T-helper 2 cell treated with Interferon-gamma antibody and Interleukin-4, amounts not matched to agents 5 μg/mL and 100 μg/mL, for 36 hours (primary cell): ENCODE measurements around the gene RBM14.
A peak's percentile ranks its signal among the peaks of the same experiment; 100 is the strongest.
"Not testable (repeated sequence)": the region's sequence is repeated elsewhere in the genome, so short reads cannot be mapped to it uniquely, and the experiment has no call there.

Experiments
- DNase-seq: peaks from one replicate; pipeline ENCODE4 v3.0.0; 2021; ENCODE audit warnings: low spot score
- H3K27ac Mint-ChIP-seq: one replicate; pipeline ENCODE4 v1.8.0; 2021; ENCODE audit warnings: mild to moderate bottlenecking, mixed read lengths
- H3K27me3 Mint-ChIP-seq: one replicate; pipeline ENCODE4 v1.8.0; 2021; ENCODE audit warnings: low read depth, mixed read lengths
- H3K36me3 Mint-ChIP-seq: one replicate; pipeline ENCODE4 v1.8.0; 2021; ENCODE audit warnings: low read depth, mixed read lengths
- H3K4me1 Mint-ChIP-seq: one replicate; pipeline ENCODE4 v1.8.0; 2021; ENCODE audit warnings: low read depth, mixed read lengths
- H3K4me3 Mint-ChIP-seq: one replicate; pipeline ENCODE4 v1.8.0; 2022; ENCODE audit warnings: mild to moderate bottlenecking, moderate library complexity, mixed read lengths
- H3K9me3 Mint-ChIP-seq: one replicate; pipeline ENCODE4 v1.8.0; 2021; ENCODE audit warnings: mixed read lengths

The RBM14 gene

GRCh38 chr11:66589996-66590675 is 26.3 kb upstream of the RBM14 start:
- Mint-ChIP-seq H3K27ac (no peak overlapping the region), H3K4me1 (peaks cover 13% of the 10 kb centered on the region), H3K36me3 (peaks cover 3% of the 10 kb centered on the region), H3K9me3 (no peaks in the 10 kb centered on the region), H3K4me3 (no peak overlapping the region), H3K27me3 (no peaks in the 10 kb centered on the region)
- no peak for DNase-seq

GRCh38 chr11:66591175-66591574 is 25.3 kb upstream of the RBM14 start:
- Mint-ChIP-seq H3K27me3 (no peaks in the 10 kb centered on the region), H3K27ac (no peak overlapping the region), H3K9me3 (no peaks in the 10 kb centered on the region), H3K4me3 (no peak overlapping the region), H3K36me3 (peaks cover 3% of the 10 kb centered on the region), H3K4me1 (peaks cover 17% of the 10 kb centered on the region)
- DNase-seq, result no peak

GRCh38 chr11:66592457-66593302 is 23.8 kb upstream of the RBM14 start, which contains the start of the genes CCDC87 and CCS:
TSS of gene CCDC87 (minus strand) at chr11:66593063. CDS start at chr11:66593015, 48 bp downstream.
TSS of gene CCS (plus strand) at chr11:66593185. CDS start at chr11:66593262, 77 bp downstream.
- peak within 1 kb of the TSS; percentile 96 for H3K27ac Mint-ChIP-seq
- H3K36me3 Mint-ChIP-seq, result peaks cover 3% of the 10 kb centered on the region
- H3K27me3 Mint-ChIP-seq, result no peaks in the 10 kb centered on the region
- DNase-seq, result peak; percentile 95
- no peaks in the 10 kb centered on the region for H3K9me3 Mint-ChIP-seq
- peaks cover 17% of the 10 kb centered on the region for H3K4me1 Mint-ChIP-seq
- H3K4me3 Mint-ChIP-seq, result peak within 1 kb of the TSS; percentile 99

GRCh38 chr11:66593303-66593635 is 23.2 kb upstream of the RBM14 start:
- H3K4me1 Mint-ChIP-seq, result peaks cover 17% of the 10 kb centered on the region
- peak overlapping the region; percentile 96 for H3K27ac Mint-ChIP-seq
- DNase-seq, result no peak
- peak overlapping the region; percentile 99 for H3K4me3 Mint-ChIP-seq
- no peaks in the 10 kb centered on the region for H3K9me3 Mint-ChIP-seq
- no peaks in the 10 kb centered on the region for H3K27me3 Mint-ChIP-seq
- peaks cover 3% of the 10 kb centered on the region for H3K36me3 Mint-ChIP-seq

- Mint-ChIP-seq H3K36me3 (peaks cover 3% of the 10 kb centered on the region), H3K27ac (peak overlapping the region; percentile 96), H3K27me3 (no peaks in the 10 kb centered on the region), H3K4me3 (peak overlapping the region; percentile 99), H3K4me1 (peaks cover 17% of the 10 kb centered on the region), H3K9me3 (no peaks in the 10 kb centered on the region)
- no peak for DNase-seq
Observed at GRCh38 chr11:66593650-66594049, 22.8 kb upstream of the RBM14 start.

- no peak for DNase-seq
- Mint-ChIP-seq H3K36me3 (peaks cover 4% of the 10 kb centered on the region), H3K9me3 (no peaks in the 10 kb centered on the region), H3K4me1 (peaks cover 17% of the 10 kb centered on the region), H3K27me3 (no peaks in the 10 kb centered on the region), H3K4me3 (peak overlapping the region; percentile 60), H3K27ac (peak overlapping the region; percentile 70)
Observed at GRCh38 chr11:66595245-66595904, 21.1 kb upstream of the RBM14 start.

- no peak overlapping the region for H3K4me3 Mint-ChIP-seq
- peaks cover 9% of the 10 kb centered on the region for H3K4me1 Mint-ChIP-seq
- no peak overlapping the region for H3K27ac Mint-ChIP-seq
- peaks cover 4% of the 10 kb centered on the region for H3K36me3 Mint-ChIP-seq
- H3K27me3 Mint-ChIP-seq, result no peaks in the 10 kb centered on the region
- H3K9me3 Mint-ChIP-seq, result no peaks in the 10 kb centered on the region
- no peak for DNase-seq
Observed at GRCh38 chr11:66598993-66599392, 17.4 kb upstream of the RBM14 start.

GRCh38 chr11:66600219-66600618 is 16.2 kb upstream of the RBM14 start:
- peaks cover 4% of the 10 kb centered on the region for H3K4me1 Mint-ChIP-seq
- H3K27ac Mint-ChIP-seq, result no peak overlapping the region
- H3K9me3 Mint-ChIP-seq, result no peaks in the 10 kb centered on the region
- DNase-seq, result no peak
- no peaks in the 10 kb centered on the region for H3K27me3 Mint-ChIP-seq
- H3K36me3 Mint-ChIP-seq, result peaks cover 6% of the 10 kb centered on the region
- H3K4me3 Mint-ChIP-seq, result no peak overlapping the region

- Mint-ChIP-seq H3K4me3 (no peak overlapping the region), H3K27me3 (no peaks in the 10 kb centered on the region), H3K36me3 (peaks cover 6% of the 10 kb centered on the region), H3K9me3 (no peaks in the 10 kb centered on the region), H3K4me1 (peaks cover under 1% of the 10 kb centered on the region), H3K27ac (no peak overlapping the region)
- no peak for DNase-seq
Observed at GRCh38 chr11:66600631-66601233, 15.7 kb upstream of the RBM14 start.

GRCh38 chr11:66603072-66603471 is 13.4 kb upstream of the RBM14 start:
- DNase-seq, result no peak
- Mint-ChIP-seq H3K27ac (no peak overlapping the region), H3K27me3 (no peaks in the 10 kb centered on the region), H3K4me3 (no peak overlapping the region), H3K9me3 (no peaks in the 10 kb centered on the region), H3K4me1 (no peaks in the 10 kb centered on the region), H3K36me3 (peaks cover 6% of the 10 kb centered on the region)

GRCh38 chr11:66604155-66604554 is 12.3 kb upstream of the RBM14 start:
- peaks cover 8% of the 10 kb centered on the region for H3K36me3 Mint-ChIP-seq
- H3K27me3 Mint-ChIP-seq, result no peaks in the 10 kb centered on the region
- no peaks in the 10 kb centered on the region for H3K9me3 Mint-ChIP-seq
- H3K4me1 Mint-ChIP-seq, result no peaks in the 10 kb centered on the region
- no peak for DNase-seq
- H3K4me3 Mint-ChIP-seq, result no peak overlapping the region
- H3K27ac Mint-ChIP-seq, result no peak overlapping the region

GRCh38 chr11:66606608-66607007 is 9.8 kb upstream of the RBM14 start:
- H3K36me3 Mint-ChIP-seq, DNase-seq, H3K27ac Mint-ChIP-seq, H3K9me3 Mint-ChIP-seq, H3K27me3 Mint-ChIP-seq, H3K4me3 Mint-ChIP-seq: not testable (repeated sequence)
- H3K4me1 Mint-ChIP-seq, result peaks cover 15% of the 10 kb centered on the region

- H3K36me3 Mint-ChIP-seq, result peaks cover 4% of the 10 kb centered on the region
- no peak overlapping the region for H3K4me3 Mint-ChIP-seq
- H3K9me3 Mint-ChIP-seq, result no peaks in the 10 kb centered on the region
- no peak for DNase-seq
- H3K27me3 Mint-ChIP-seq, result no peaks in the 10 kb centered on the region
- no peak overlapping the region for H3K27ac Mint-ChIP-seq
- H3K4me1 Mint-ChIP-seq, result peaks cover 15% of the 10 kb centered on the region
Observed at GRCh38 chr11:66607126-66607834, 9.2 kb upstream of the RBM14 start.
